Cardiac fibroblast (primary cell): Measurements from ENCODE around the gene TNFRSF25.
A peak's percentile ranks its signal among the peaks of the same experiment; 100 is the strongest.

Experiments
- DNase-seq, 2 donors: peaks; one replicate each; pipeline versions ENCODE4 v3.0.0 to v3.0.0-alpha.2; 2010; ENCODE audit warnings: low read depth in 2 of 2
- H3K4me3 ChIP-seq, 2 donors: replicated peaks in 1 of 2; 1 replicate in 1 of 2; 2 replicates in 1 of 2; pipeline ENCODE4 v1.5.1; 2011; ENCODE audit warnings: low read depth in 2 of 2, low read length in 2 of 2, mild to moderate bottlenecking in 2 of 2, moderate library complexity in 1 of 2
- CTCF ChIP-seq: IDR thresholded peaks from one replicate; pipeline ENCODE4 v1.5.1; 2011; ENCODE audit warnings: low read depth, mild to moderate bottlenecking, low read length, inconsistent platforms

Gene TNFRSF25

GRCh38 chr1:6491966-6492365, 26.0 kb upstream of the TNFRSF25 start:
- no peak overlapping the region for H3K4me3 ChIP-seq
- no peak for TF ChIP-seq CTCF

GRCh38 chr1:6491480-6491962, 25.5 kb upstream of the TNFRSF25 start, which contains the start of gene PLEKHG5:
Gene PLEKHG5 (minus strand): TSS chr1:6491667. CDS start chr1:6477571, 14,096 bp downstream.
- H3K4me3 ChIP-seq: peak within 1 kb of the TSS; percentile 84 to 91
- TF ChIP-seq CTCF: no peak
- peak; percentile 47 to 96 for DNase-seq

More at GRCh38 chr1:6491966-6492365, 26.0 kb upstream of the TNFRSF25 start:
- DNase-seq: no peak

- TF ChIP-seq CTCF: no peak
- no peak for DNase-seq
- peak overlapping the region; percentile 84 to 91 for H3K4me3 ChIP-seq
These were observed 25.1 kb upstream of the TNFRSF25 start for GRCh38 chr1:6491081-6491449.

GRCh38 chr1:6490181-6491080, 24.5 kb upstream of the TNFRSF25 start:
- no peak for TF ChIP-seq CTCF
- DNase-seq: peak; percentile 80 to 82
- H3K4me3 ChIP-seq: peak overlapping the region; percentile 84 to 91

- peak; percentile 77 to 81 for DNase-seq
- peak overlapping the region; percentile 84 to 91 for H3K4me3 ChIP-seq
- TF ChIP-seq CTCF: peak; percentile 97
These were observed 23.8 kb upstream of the TNFRSF25 start for GRCh38 chr1:6489799-6490180.

GRCh38 chr1:6489383-6489765, 23.4 kb upstream of the TNFRSF25 start:
- H3K4me3 ChIP-seq: peak overlapping the region in 1 of 2 donors; percentile 84
- no peak for TF ChIP-seq CTCF
- no peak for DNase-seq
